HCEC 1CT (cell line): Measurements from ENCODE around the gene MLN.

ENCODE experiments used
- DNase-seq: peaks from one replicate; pipeline ENCODE4 v3.0.0-alpha.2; 2017

MLN gene, protein sequence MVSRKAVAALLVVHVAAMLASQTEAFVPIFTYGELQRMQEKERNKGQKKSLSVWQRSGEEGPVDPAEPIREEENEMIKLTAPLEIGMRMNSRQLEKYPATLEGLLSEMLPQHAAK

DNA sequence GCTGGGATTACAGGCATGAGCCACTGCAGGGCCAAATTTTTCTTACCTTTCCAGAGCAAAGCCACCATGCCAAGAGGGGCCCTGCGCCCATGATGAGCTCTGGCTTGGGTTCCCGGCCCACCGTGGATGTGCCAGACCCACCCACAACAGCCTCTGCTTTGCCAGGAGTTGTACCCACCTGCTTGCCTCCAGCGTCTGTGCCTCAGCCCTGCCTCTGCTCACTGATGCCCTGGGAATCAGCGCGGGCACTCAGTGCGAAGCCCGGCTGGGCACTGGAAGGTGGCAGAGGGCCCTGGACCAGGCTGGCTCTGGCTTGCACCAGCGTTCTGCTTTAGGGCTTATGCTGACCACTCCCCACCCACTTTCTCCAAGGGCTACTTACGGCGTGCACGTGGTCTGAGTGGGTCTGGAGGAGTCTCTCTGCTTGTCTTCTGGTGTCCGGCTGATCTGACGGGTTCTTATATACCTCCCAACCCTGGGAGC is at the start of gene MLN:
MLN (minus strand) TSS at position 433 of the 483 bp plus-strand sequence. CDS start 2,840 bp downstream, outside the sequence.
- no peak for DNase-seq

DNA sequence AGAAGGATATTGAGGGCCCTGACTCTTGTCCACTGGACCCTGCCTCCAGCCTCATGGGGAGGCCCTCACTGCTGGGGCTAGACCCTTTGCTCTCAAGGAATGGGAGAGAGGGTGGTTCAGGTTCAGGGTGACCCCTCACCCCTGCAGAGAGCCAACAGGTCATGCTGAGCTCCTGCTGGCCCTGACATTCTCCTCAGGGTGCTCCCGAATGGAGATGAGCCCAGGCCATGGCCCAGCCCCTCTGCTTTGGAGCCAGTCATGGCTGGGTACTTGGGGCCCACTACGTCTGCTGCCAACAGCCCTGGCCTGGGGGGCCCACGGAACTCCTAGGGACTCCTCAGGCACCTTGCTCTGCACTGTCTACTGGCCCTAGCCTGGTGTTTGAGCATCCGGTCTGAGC is 49.2 kb upstream of the MLN start:
- DNase-seq = no peak

DNA sequence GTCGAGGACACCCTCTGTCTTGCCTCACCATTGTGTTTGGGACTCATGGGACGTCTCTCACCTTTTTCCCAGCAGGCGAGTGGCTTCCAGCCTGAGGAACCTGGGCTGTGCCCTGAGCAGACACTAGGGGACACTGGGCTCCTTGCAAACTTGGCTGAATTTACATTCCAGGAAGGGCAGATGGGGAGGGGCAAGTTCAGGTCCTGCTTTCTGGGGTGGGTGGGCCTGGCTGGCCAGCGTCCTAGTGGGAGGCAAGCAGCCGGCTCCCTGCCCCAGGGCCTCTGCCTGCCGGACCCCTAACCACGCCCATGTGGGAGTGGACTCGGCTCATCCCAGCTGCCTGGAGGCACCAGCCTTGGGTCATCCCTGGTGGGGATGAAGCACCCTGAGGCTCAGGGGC is 48.2 kb upstream of the MLN start:
- DNase-seq = no peak

DNA sequence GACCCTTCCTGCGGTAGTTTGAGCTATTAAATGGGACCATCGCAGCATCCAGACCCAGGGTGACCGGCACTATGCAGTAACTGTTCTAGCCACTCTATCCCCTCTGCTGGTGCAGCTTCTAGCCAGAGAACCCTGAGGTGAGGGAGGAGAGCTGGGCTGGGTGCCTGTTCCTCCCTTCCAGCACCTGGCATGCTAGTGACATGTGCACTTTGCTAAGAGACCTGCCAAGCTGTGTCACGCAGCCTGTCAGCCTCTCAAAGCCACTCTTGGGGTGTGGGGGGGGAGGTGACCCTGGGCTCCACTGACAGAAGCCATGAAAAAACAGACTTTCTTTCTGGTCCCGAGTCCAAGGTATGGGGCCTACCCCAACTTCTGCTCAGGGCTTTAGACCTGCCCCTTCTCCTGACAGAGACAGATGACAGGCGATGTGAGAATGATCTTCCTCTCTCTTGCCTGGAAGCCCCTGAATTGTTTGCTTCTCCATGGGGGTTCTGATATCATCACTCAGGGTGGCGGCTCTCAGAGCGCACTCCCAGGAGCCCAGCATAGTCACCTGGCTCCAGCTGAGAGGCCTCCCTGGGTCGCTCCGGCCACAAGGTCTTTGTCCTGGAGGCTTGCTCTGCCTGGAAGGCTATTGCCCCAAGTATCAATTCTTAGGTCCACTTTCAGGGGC is 47.2 kb upstream of the MLN start:
- no peak for DNase-seq

DNA sequence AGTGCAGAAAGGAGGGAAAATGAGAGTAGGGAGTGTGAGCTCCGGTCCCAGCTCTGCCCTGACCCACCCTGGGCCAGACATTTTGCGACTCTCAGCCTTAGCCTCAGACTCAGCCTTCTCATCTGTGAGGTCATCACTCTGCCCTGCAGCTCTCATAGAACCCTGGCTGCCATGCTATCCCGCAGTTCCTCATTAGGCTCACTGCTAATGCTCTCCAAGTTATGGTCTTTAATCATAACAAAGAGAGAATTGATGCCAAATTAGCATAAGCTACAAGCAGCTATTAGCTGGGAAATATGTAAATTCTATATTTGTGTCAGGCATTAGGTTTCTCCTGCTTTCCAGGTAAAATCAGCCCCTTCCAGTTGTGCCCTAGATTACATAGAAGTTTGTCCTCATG is 46.5 kb upstream of the MLN start:
- DNase-seq = no peak

DNA sequence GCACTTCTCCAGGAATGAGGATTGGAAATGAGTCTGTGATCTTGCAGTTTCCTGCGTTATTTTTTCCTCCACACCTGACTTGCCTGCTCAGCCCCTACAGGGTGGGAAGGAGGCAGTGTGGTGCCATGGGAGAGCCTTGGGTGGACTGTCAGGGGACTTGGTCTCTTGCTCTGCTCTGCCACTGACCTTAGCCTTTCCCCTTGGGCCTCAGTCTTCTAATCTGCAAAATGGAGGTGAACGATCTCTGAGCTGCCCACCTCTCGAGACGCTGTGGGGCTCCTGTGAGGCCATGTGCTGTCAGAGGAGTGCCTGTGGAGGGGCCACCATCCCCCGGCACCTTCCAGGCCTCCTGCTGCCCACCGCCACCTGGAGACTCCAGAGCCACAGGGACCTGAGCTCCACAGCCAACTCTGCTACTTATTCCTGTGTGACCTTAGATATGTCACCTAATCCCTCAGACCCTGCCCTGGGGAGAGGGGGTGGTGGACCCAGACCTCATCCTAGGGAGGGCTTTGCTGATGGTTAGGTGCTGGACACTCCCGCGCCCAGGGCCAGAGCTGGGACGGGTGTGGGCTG is 45.8 kb upstream of the MLN start:
- no peak for DNase-seq

DNA sequence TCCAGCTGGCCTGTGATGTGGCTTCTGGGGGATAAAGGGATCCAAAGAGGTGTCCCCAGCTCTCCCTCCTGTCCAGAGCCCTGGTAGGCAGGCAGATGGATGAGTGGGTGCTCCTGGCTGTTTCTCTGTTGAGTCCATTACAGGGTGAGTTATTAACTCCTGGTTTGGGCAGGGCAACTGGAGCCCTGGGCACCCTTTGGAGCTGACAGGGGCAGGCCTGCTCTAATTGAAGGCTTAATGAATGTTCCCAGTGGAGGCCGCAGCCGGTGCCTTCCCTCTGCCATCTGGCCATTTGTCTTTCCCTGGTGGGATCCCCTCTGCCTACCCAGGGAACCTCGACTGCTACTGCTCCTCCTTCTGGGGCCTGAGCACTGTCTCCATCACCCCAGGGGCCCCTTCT is 44.7 kb upstream of the MLN start:
- no peak for DNase-seq

DNA sequence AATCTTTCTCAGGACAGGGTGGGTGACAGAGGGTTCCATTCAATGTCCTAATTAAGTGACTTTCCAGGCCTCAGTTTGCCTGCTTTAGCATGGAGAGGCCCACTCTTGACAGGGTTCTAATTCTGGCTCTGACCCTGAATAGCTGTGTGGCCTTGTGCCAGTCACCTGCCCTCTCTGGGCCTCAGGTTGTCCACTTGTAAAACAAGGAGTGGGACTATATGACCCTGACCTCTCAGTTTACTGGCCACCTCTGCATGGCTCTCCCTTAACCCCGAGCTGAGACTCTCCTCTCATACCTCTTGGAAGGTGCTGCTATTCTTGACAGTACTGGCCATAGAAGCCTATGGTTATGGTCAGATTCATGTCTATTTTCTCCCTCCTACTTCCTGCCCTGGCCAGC is 44.1 kb upstream of the MLN start:
- no peak for DNase-seq

DNA sequence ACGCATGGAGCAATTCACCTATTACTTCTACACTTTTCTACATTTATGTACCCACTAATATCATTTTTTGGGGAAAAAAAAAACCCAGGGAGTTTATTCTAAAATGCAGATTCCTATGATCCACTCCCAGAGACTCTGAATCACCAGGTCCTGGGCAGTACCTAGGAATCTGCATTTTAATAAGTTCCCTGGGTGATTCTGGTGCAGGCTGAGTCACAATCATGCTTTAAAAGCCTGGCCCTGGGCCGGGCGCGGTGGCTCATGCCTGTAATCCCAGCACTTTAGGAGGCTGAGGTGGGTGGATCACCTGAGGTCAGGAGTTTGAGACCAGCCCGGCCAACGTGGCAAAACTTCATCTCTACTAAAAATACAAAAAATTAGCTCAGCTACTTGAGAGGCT is 43.3 kb upstream of the MLN start:
- no peak for DNase-seq

DNA sequence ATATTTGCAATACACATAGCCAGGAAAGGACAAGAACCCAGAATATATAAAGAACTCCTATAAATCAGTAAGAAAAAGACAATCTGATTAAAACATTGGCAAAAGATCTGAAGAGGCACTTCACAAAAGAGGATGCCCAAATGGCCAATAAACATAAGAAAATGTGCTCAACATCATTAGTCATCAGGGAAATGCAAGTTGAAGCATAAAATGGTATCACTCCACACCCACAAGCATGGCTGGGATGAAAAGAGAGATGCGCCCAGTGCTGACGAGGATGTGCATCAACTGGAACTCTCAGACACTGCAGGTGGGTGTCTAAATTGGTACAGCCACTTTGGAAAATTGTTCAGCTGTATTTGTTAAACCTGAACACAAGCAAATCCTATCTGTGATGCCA is 42.4 kb upstream of the MLN start:
- DNase-seq = no peak

DNA sequence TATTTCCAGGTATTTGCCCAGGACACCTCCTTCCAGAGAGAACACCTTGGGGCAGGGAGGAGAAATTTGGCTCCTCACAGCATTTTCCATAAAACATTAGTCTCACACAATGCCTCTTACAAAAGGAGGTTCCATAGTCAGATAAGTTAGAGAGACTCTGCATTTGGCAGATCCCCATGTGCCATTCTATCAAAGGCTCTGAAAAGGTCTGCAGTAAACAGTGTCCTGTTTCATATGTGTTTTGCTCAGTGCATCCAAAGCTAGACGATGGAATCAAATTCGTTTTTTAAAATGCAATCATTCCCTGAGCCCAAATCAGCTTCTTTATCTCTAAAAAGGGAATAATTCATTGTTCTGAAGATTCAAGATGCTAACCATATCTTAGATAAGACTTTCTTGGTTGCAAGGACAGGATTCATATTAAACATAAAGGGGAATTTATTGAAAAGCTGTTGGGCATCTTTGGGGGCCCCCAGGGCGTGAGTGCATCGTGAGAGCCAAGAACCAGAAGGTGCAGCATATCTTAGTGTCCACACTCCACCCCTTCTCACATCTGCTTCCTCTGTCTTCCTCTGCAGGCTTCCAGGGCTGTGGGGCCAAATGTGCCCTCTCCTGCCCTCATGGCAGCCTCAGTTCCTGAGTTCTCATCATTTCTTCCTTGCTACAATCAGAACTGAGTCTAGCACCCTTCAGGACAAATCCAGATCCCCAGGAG is 41.4 kb upstream of the MLN start:
- DNase-seq = no peak

DNA sequence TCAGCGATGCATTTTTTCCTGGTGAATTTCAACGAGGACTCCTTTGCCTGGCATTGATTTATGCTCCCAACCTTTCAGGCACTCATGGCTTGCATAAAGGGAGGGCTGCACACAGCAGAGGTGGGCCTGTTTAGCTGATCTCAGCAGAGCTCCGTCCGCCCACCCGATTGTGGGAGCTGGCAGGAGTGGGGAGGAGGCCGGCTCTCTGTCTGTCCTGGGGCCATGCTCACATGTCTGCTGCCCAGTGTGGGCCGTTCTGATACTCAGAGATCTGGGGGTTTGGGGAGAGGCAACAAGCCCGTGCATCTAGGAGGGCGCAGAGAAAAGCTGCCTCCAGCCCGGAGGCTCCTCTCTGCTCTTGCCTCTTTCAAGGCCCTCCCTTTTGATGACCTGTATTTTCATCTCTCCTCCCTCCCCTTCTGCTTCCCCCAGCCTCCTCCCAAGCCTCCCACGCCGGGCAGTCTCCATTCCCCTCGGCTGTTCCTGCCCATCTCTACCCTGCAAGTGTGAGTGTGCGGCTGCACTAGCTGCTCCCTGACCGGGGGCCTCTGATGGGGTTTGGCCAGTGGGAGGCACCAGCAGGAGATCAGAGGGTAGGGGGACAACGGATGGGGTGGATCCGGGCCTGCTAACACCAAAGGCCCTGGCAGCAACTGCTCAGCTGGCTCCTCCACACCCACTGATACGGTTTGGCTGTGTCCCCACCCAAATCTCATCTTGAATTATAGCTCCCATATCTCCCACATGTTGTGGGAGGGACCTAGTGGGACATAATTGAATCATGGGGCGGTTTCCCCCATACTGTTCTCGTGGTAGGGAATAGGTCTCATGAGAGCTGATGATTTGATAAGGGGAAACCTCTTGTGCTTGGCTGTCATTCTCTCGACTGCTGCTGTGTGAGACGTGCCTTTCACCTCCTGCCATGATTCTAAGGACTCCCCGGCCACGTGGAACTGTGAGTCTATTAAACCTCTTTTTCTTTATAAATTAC is 39.6 kb upstream of the MLN start:
- DNase-seq = no peak

DNA sequence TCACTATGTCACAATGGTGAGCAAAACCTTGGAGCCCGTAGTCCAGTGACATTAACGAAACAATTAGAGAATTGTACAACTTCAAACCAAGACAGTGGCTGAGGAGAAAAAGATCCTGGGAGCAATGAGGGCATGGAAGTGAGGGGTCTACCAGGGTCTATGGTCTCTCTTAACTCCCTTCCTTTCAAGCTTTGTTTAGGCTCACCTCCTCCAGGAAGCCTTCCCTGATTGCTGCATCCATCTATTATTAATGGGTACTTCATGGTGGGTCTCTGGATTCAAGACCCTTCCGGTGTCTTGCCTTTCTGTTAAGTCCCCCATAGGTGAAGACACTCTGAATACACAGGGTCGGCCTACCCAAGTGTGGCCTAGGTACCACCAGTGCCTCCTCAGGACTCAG is 38.1 kb upstream of the MLN start:
- no peak for DNase-seq

DNA sequence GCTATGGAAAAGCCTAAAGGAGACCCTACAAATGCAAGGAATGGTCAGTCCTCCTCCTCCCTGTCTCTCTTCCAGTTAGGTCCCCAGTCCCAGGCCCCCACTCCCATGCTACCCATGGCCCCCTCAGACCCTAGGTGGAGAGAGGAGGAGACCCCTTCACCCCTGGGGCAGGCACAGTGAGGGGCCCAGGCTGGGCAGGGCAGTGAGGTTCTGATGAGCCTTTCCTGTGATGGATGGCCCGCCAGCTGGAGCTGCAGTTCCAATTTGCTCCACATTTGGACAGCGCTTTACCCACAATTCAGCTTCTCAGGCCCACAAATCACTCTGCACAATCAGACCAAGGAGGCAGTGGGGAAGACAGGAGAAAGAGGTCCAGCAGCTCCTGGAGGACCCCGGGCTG is 37.3 kb upstream of the MLN start:
- no peak for DNase-seq

DNA sequence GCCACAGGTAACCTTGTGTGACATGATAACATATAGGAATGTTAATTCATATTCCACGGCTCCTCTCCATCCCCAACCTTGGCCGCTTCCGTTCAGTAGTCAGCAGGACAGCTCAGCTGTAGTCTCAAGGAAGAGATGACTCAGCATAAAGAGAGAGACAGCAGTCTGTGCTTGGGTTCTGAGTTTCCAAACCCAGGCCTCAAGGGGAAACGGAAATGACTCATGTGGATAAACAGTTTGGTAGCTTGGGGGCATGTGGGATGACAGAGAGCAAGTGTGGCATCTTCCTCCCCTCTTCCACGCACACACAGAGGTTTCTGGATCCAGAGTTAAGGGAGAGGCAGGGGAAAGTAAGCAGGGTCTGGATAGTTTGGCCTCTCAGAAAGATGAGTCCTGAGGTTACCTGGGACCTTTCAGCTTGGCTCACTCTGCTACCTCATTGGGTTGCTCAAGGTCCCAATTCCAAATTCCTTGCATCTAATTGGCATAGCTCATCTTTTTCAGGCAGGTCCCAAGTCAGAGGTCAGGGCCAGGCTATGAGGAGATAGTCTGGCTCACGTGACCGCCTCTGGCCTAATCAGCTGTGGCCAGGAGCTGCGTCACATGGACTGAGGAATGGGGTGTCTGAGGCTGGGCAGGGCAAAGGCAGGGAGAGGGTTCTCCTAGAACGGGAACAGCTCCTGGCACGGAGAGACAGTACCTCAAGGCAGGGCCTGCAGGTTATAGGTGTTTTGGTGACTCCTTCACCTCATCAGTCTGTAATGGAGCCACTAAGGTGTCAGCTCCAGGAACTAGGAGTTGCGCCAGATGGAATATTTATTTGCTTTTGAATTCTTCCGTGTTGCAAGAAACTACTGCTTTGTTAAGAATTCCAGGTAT is 36.5 kb upstream of the MLN start:
- DNase-seq = peak; percentile 98

DNA sequence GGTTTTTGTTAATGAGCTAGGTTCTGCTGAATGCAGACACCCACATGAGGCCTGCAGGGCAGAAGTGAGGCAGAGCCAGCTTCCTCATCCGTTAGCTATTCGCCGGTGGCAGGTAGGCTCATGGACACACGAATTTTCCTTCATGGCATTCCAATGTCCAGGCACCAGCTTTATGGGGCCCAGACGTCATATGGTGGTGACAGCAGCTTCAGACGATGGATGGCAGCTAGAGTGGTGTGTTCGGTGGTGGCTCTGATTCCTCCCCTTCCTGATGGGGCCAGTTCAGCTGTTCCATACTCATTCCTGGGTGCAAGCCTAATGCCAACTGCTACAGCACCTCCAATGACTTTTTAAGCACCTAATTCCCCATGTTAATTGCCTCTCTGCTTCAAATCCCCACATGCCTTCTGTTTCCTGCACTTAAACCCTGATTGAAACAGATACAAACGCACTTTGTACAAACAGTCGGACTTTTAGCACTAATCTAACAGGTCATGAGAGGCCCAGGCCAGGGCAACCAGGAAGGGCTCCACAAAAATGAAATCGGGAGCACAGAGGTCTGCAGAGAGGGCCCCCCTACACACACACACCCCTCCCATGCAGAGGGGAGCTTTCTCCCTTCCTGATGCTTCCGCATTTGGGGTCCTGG is 35.7 kb upstream of the MLN start:
- no peak for DNase-seq

DNA sequence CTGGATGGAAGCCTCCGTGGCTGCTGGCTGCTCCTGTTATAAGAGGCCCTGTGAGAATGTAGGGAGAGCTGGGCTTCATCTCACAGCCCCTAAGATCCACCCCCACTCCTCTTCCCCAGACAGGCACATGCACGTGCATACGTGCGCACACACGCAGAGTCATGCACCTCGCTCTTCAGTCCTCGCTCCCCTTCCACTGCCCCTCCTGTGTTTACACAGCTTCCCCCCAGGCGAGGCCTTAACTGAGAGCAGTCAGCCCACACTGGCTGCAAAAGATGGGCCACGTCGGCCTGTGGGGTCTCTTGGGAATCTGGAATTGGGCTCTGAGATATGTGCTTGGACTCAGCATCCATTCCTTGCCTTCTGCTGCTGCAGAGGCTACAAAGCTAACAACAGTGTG is 35.2 kb upstream of the MLN start:
- DNase-seq = no peak

DNA sequence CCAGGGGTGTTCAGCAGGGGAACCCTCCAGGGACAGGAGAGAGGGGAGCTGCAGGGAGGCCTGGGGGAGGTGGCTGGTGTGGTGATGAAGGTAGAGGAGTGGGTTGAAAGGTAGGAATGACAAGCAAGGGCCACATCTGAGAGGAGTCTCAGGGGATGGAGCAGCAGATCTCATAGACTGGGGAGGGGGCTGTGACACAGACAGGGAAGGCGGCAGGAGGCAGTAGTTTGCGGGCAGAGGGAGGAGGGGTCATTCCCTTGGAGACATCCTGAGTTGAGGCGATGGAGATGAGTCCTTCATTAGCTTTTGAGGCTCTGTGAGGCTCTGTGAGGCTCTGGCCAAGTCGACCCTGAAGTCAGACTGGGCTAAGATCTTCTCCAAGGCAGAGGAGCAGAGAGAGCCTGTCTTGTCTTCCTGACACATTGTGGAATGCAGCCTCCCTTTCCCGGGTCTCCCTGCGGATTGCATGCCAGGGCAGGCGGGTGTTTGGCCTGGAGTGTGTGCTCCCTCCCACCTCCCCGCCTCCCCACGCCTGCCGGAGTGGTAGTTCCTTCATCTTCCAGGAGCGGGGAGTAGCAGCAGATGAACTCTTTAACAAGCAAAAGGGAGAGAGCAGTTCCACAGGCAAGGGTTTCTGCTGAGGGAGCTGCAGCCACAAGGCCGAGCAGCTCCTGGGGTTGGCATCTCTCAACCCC is 34.3 kb upstream of the MLN start:
- DNase-seq = no peak

DNA sequence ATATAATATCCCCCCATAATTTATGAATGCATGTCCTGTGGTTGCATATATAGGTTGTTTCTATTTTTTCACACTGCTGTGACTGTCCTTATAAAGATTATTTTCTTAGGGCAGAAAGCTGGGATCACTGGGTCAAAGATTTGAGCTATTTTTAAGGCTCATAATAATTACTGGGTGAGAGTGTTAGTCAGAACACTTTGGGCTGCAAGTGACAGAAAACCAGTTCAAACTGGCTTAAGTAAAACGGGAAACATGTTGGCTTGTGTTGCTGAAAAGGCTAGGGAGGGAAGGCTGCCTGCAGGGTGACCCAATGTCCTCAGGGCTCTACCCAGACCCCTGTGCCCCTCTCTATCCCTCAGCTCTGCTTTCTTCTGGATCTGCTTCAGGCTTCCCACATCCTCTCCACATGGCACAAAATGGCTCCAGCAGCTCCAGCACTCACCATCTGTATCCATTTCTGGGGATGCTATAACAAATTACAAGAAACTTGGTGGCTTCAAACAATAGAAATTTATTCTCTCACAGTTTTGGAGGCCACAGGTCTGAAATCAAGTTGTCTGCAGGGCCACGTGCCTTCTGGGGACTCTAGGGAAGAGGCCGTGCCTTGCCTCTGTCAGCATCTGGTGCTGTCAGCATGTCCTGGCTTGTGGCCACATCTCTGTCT is 33.1 kb upstream of the MLN start:
- DNase-seq = no peak
